Suprapubic skin (tissue), 4 donors: Measurements from ENCODE around the gene GPX3. TPM values are rescaled to one million over a fixed set of nuclear protein-coding genes. Genes with fewer than 3 reads are reported as not detected.

ENCODE experiments used
- DNase-seq, 2 donors: peaks; one replicate each; pipeline ENCODE4 v3.0.0-alpha.2; 2019; ENCODE audit warnings: low spot score in 2 of 2
- H3K27ac ChIP-seq: fragments of 200-600 bp; sonication (generic); one replicate; pipeline ENCODE4 v1.5.1; 2019
- H3K27me3 ChIP-seq: fragments of 200-600 bp; sonication (generic); one replicate; pipeline ENCODE4 v1.5.1; 2019
- H3K36me3 ChIP-seq: fragments of 200-600 bp; sonication (generic); one replicate; pipeline ENCODE4 v1.5.1; 2019
- H3K4me1 ChIP-seq: fragments of 200-600 bp; sonication (generic); one replicate; pipeline ENCODE4 v1.5.1; 2019
- H3K4me3 ChIP-seq: fragments of 200-600 bp; sonication (generic); one replicate; pipeline ENCODE4 v1.5.1; 2019; ENCODE audit warnings: mild to moderate bottlenecking
- H3K9me3 ChIP-seq: fragments of 200-600 bp; sonication (generic); one replicate; pipeline ENCODE4 v1.5.1; 2019
- CTCF ChIP-seq, 2 donors: fragments of 200-600 bp in 1 of 2; fragments of 450-650 bp in 1 of 2; sonication (generic) in 1 of 2; IDR thresholded peaks; one replicate each; pipeline ENCODE4 v1.5.1; 2016 to 2019; ENCODE audit warnings: antibody characterized with exemption in 2 of 2, mild to moderate bottlenecking in 1 of 2, moderate library complexity in 1 of 2
- EP300 ChIP-seq: sonication (generic); formaldehyde crosslinking; IDR thresholded peaks from one replicate; pipeline ENCODE4 v1.6.1; 2017; ENCODE audit warnings: antibody characterized with exemption
- POLR2A ChIP-seq, 2 donors: fragments of 450-650 bp; IDR thresholded peaks; one replicate each; pipeline ENCODE4 v1.6.1; 2017; ENCODE audit warnings: antibody characterized with exemption in 2 of 2, mild to moderate bottlenecking in 2 of 2, moderate library complexity in 2 of 2
- POLR2AphosphoS5 ChIP-seq, 3 donors: sonication (generic); formaldehyde crosslinking; IDR thresholded peaks; one replicate each; pipeline ENCODE4 v1.6.1; 2017; ENCODE audit warnings: antibody characterized with exemption in 3 of 3
- WGBS: methylation state at CpG from one replicate; pipeline ENCODE4 v1.1.5; 2018; 5-methylcytosine and 5-hydroxymethylcytosine counted together
- total RNA-seq, 4 donors: library from RNA; depleted of rRNA; stranded (reverse); fragments of >200 nt; gene quantifications; one replicate each; pipeline ENCODE4 v1.1.0, GENCODE V29; 2016

The GPX3 gene
- total RNA-seq, 4 donors from 2014 or later, result 242 to 601 (median 378) TPM

- DNase-seq, result no peak
- H3K9me3 ChIP-seq, result no peaks in the 10 kb centered on the region
- H3K4me1 ChIP-seq, result peaks cover 39% of the 10 kb centered on the region
- H3K36me3 ChIP-seq, result peaks cover 98% of the 10 kb centered on the region
- no peak overlapping the region for H3K27ac ChIP-seq
- H3K4me3 ChIP-seq, result no peak overlapping the region
- WGBS, result 88% methylated on average over 6 of the region's 6 CpGs
- TF ChIP-seq EP300 (no peak), POLR2A (IDR thresholded peaks at IDR 0.05) (no peak), CTCF (IDR thresholded peaks at IDR 0.05) (no peak), POLR2AphosphoS5 (IDR thresholded peaks at IDR 0.05) (no peak)
- no peaks in the 10 kb centered on the region for H3K27me3 ChIP-seq
Observed at GRCh38 chr5:151036556-151036955, 16.2 kb downstream of the GPX3 start.

GRCh38 chr5:151037561-151038411 lies 17.4 kb downstream of the GPX3 start:
- Histone ChIP-seq H3K36me3 (peaks cover 98% of the 10 kb centered on the region), H3K27me3 (no peaks in the 10 kb centered on the region), H3K9me3 (no peaks in the 10 kb centered on the region), H3K4me3 (no peak overlapping the region), H3K4me1 (peaks cover 39% of the 10 kb centered on the region), H3K27ac (peak overlapping the region; percentile 82)
- WGBS, result 60% methylated on average over 12 of the region's 12 CpGs
- TF ChIP-seq POLR2AphosphoS5 (IDR thresholded peaks at IDR 0.05) (peak in 2 of 3 donors; percentile 13 to 36), CTCF (IDR thresholded peaks at IDR 0.05) (no peak), POLR2A (IDR thresholded peaks at IDR 0.05) (no peak), EP300 (no peak)
- no peak for DNase-seq

- Histone ChIP-seq H3K4me1 (peaks cover 39% of the 10 kb centered on the region), H3K4me3 (no peak overlapping the region), H3K27ac (peak overlapping the region; percentile 82), H3K36me3 (peaks cover 98% of the 10 kb centered on the region), H3K9me3 (no peaks in the 10 kb centered on the region), H3K27me3 (no peaks in the 10 kb centered on the region)
- WGBS, result 57% methylated on average over 6 of the region's 8 CpGs
- TF ChIP-seq POLR2AphosphoS5 (IDR thresholded peaks at IDR 0.05), result no peak
- TF ChIP-seq CTCF (IDR thresholded peaks at IDR 0.05), result no peak
- TF ChIP-seq EP300, result no peak
- TF ChIP-seq POLR2A (IDR thresholded peaks at IDR 0.05), result no peak
- DNase-seq, result no peak
Observed at GRCh38 chr5:151038412-151038745, 18.0 kb downstream of the GPX3 start.

GRCh38 chr5:151038801-151039238 lies 18.4 kb downstream of the GPX3 start:
- no peak overlapping the region for H3K4me3 ChIP-seq
- H3K27me3 ChIP-seq, result no peaks in the 10 kb centered on the region
- H3K27ac ChIP-seq, result peak overlapping the region; percentile 82
- TF ChIP-seq POLR2A (IDR thresholded peaks at IDR 0.05), result no peak
- TF ChIP-seq POLR2AphosphoS5 (IDR thresholded peaks at IDR 0.05), result no peak
- no peak for TF ChIP-seq EP300
- no peak for TF ChIP-seq CTCF (IDR thresholded peaks at IDR 0.05)
- peaks cover 39% of the 10 kb centered on the region for H3K4me1 ChIP-seq
- H3K9me3 ChIP-seq, result no peaks in the 10 kb centered on the region
- H3K36me3 ChIP-seq, result peaks cover 98% of the 10 kb centered on the region
- no peak for DNase-seq
- 88% methylated on average over 5 of the region's 7 CpGs for WGBS

GRCh38 chr5:151039665-151040064 lies 19.3 kb downstream of the GPX3 start:
- no peak overlapping the region for H3K4me3 ChIP-seq
- H3K4me1 ChIP-seq, result peaks cover 39% of the 10 kb centered on the region
- H3K27me3 ChIP-seq, result no peaks in the 10 kb centered on the region
- WGBS, result 84% methylated on average over 9 of the region's 9 CpGs
- peak overlapping the region; percentile 82 for H3K27ac ChIP-seq
- DNase-seq, result no peak
- peaks cover 96% of the 10 kb centered on the region for H3K36me3 ChIP-seq
- TF ChIP-seq EP300 (no peak), CTCF (IDR thresholded peaks at IDR 0.05) (no peak), POLR2AphosphoS5 (IDR thresholded peaks at IDR 0.05) (no peak), POLR2A (IDR thresholded peaks at IDR 0.05) (no peak)
- H3K9me3 ChIP-seq, result no peaks in the 10 kb centered on the region
